Activated CD4-positive, alpha-beta T cell treated with anti-CD3 and anti-CD28 coated beads for 36 hours (primary cell): ENCODE measurements around the gene DDX4. TPM values are rescaled to one million over a fixed set of nuclear protein-coding genes. Genes with fewer than 3 reads are reported as not detected.
"Not testable (repeated sequence)": the region's sequence is repeated elsewhere in the genome, so short reads cannot be mapped to it uniquely, and the experiment has no call there.

ENCODE experiments used
- ATAC-seq: fragments of 200-7000 bp; cut with Tn5 transposase; one replicate; pipeline ENCODE4 v1.10.0; 2021; ENCODE audit warnings: mild to moderate bottlenecking, moderate library complexity
- CTCF ChIA-PET: fragments of 350-600 bp; sonication (Branson Sonifier 250); formaldehyde crosslinking; loops from one replicate; lab custom pipeline; 2021; ENCODE audit warnings: antibody characterized with exemption; lab: Charles Lee
- POLR2A ChIA-PET: fragments of 350-600 bp; sonication (Branson Sonifier 250); formaldehyde crosslinking; loops from one replicate; lab custom pipeline; 2021; ENCODE audit warnings: antibody characterized with exemption, inconsistent platforms; lab: Charles Lee
- DNase-seq: peaks from one replicate; pipeline ENCODE4 v3.0.0-alpha.2; 2020
- H3K27ac Mint-ChIP-seq: one replicate; pipeline ENCODE4 v1.8.0; 2021; ENCODE audit warnings: mixed read lengths
- H3K27me3 Mint-ChIP-seq: one replicate; pipeline ENCODE4 v1.8.0; 2021; ENCODE audit warnings: mixed read lengths
- H3K36me3 Mint-ChIP-seq: one replicate; pipeline ENCODE4 v1.8.0; 2021; ENCODE audit warnings: low read depth, mixed read lengths
- H3K4me1 Mint-ChIP-seq: one replicate; pipeline ENCODE4 v1.8.0; 2021; ENCODE audit warnings: mixed read lengths
- H3K4me3 Mint-ChIP-seq: one replicate; pipeline ENCODE4 v1.8.0; 2021; ENCODE audit warnings: mild to moderate bottlenecking, moderate library complexity, mixed read lengths
- H3K9me3 Mint-ChIP-seq: one replicate; pipeline ENCODE4 v1.8.0; 2021; ENCODE audit warnings: low read depth, mixed read lengths
- intact Hi-C, 2 experiments: fragments of 100-400 bp; cut with DNase I in 1 of 2; cut with micrococcal nuclease in 1 of 2; formaldehyde crosslinking; loops; one replicate each; pipeline versions ENCODE4 v1.14.2 to v1.15.1; 2022 to 2024; cut with DNase I, micrococcal nuclease
- total RNA-seq, 2 experiments: library from RNA; stranded (reverse); gene quantifications; one replicate each; pipeline ENCODE4 v1.2.3, GENCODE V29; 2021

DDX4 gene
- total RNA-seq: not detected

DNA sequence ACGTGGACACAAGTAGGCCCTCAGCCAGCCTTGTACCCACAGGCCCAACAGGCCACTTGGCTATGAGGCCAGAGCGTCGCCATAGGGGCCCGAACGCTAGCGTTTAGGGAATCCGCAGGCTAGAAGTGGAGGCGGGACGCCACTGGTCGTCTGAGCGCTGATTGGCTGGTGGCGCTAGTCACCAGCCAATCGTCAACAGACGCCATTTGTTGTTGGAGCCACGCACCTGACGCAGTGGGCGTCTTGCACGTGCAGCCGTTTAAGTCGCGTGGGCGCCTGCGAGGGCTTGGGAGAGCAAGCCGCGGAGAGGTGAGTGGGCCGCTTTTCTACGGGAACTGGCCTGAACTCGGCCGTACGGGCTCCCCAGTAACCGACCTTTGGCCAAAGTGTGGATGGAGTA is at the start of gene DDX4:
Gene DDX4 (plus strand): TSS at position 269 of the 400 bp plus-strand sequence. CDS start 903 bp downstream, outside the sequence.
- no peak within 1 kb of the TSS for H3K4me3 Mint-ChIP-seq
- no peak within 1 kb of the TSS for H3K27ac Mint-ChIP-seq
- DNase-seq (no peak), ATAC-seq (no peak)
- H3K4me1 Mint-ChIP-seq: no peaks in the 10 kb centered on the region
- H3K36me3 Mint-ChIP-seq: no peaks in the 10 kb centered on the region
- H3K9me3 Mint-ChIP-seq: no peaks in the 10 kb centered on the region
- POLR2A ChIA-PET: no interaction called here
- H3K27me3 Mint-ChIP-seq: peaks cover 2% of the 10 kb centered on the region
- intact Hi-C loops: no loop called here
- CTCF ChIA-PET: no interaction called here

DNA sequence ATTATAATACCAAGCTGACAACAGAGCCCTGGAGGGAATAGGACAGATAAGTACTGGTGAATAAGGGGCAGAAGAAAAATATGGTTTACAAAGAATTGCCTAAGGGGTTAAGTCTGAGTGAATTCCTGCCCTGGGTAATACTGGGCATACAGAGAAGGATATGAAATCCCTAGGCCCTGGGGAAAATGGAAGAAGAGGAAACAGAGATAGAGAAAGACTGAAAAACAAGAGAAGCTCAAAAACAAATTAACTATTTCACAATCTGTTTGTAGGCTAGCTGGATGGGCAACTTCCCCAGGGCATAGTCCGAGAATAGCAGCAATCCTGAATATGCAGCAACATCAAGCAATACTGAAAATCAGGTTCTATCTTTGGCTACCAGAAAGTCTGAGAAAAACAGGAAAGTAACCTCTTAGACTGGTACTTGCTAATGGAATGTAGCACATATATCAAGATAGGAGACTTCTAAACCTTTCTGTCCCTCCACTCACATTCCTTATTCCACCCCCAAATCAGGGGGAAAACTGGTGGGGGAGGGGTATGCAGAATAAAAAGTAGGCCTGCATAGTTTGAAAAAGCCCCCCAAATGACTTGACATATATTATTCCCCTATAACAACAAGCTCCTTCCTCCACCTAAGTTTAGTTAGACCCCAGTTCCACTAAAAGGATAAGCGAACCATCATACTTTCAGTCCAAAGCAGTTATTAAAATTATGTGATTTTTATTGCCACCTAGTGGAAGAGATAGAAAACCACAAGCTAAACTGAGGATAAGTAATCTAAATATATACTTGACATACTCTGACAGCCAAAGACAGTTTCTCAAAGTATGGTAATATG is 46.4 kb upstream of the DDX4 start:
- no peak for DNase-seq
- no peaks in the 10 kb centered on the region for H3K27me3 Mint-ChIP-seq
- ChIA-PET POLR2A (no interaction called here), CTCF (interaction anchor here (0.5 to 2.4 kb wide), 44 partner anchors 8 to 542 kb away, joined by 3 to 32 read pairs (median 4); partner anchors contain the start of genes ANKRD55, CDC20B, DHX29 and MTREX)
- H3K9me3 Mint-ChIP-seq: no peaks in the 10 kb centered on the region
- H3K4me1 Mint-ChIP-seq: no peaks in the 10 kb centered on the region
- intact Hi-C loops: loop anchor here (1.0 to 10.0 kb wide), 10 partner anchors 154 to 519 kb away; partner anchors contain the start of genes CDC20B (in 1 of the 2) and PLPP1 (in 1 of the 2)
- H3K4me3 Mint-ChIP-seq: no peak overlapping the region
- H3K36me3 Mint-ChIP-seq: peaks cover 6% of the 10 kb centered on the region
- peak; percentile 36 for ATAC-seq
- H3K27ac Mint-ChIP-seq: no peak overlapping the region

DNA sequence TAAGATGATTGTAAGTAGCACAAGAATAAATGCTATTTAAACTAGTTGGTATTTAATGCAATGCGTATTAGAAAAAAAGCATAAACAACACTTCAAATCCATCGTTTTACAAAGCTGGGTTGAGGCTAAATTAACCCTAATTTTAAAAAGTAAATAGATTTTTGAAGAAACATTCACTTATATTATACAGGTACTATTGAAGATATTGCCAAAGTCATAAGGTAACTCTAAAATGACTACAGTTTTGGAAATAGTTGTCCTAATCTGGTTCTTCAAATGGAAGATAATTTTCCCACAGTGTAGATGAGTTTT is 45.8 kb upstream of the DDX4 start:
- POLR2A ChIA-PET: no interaction called here
- ATAC-seq (no peak), DNase-seq (no peak)
- CTCF ChIA-PET: interaction anchor here (0.6 to 2.4 kb wide), 43 partner anchors 9 to 541 kb away, joined by 3 to 32 read pairs (median 4); partner anchors contain the start of genes ANKRD55, CDC20B, DHX29 and MTREX
- Mint-ChIP-seq H3K4me3 (no peak overlapping the region), H3K4me1 (no peaks in the 10 kb centered on the region), H3K27ac (no peak overlapping the region), H3K9me3 (no peaks in the 10 kb centered on the region), H3K27me3 (no peaks in the 10 kb centered on the region), H3K36me3 (peaks cover 4% of the 10 kb centered on the region)
- intact Hi-C loops: loop anchor here (1.0 to 10.0 kb wide), 9 partner anchors 155 to 520 kb away; partner anchors contain the start of genes CDC20B (in 1 of the 2) and PLPP1 (in 1 of the 2)

- no peak for DNase-seq
- CTCF ChIA-PET: interaction anchor here (0.6 to 2.4 kb wide), 39 partner anchors 9 to 541 kb away, joined by 3 to 32 read pairs (median 4); partner anchors contain the start of genes ANKRD55, CDC20B, DHX29 and MTREX
These were observed 45.4 kb upstream of the DDX4 start for GRCh38 chr5:55692509-55692908.

DNA sequence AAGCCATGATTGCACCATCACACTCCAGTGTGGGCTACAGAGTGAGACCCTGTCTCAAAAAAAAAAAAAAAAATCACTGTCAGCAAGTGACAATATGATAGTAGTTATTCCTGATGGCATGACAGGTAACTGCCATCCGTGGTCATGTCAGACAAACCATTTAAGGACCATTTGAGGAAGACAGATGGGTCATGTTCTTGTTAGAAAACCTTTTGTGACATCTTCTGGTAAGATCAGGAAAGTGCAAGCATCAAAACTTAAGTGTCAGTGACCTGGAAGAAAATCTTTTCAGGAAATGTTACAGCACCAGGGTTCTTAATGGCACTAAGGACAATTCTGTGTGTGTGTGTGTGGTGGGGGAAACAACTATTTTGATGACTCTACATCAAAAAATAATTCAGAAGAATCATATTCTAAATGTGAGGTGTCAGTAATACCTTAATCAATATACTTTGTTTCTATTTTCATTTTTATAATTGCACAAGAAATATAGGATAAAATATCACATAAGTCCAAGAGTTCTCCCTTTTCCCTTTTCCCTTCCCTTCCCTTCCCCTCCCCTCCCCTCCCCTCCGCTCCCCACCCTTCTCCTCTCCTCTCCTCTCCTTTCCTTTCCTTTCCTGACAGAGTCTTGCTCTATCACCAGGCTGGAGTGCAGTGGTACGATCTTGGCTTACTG is 43.6 kb upstream of the DDX4 start:
- ATAC-seq (peak; percentile 47), DNase-seq (no peak)
- Mint-ChIP-seq H3K9me3 (no peaks in the 10 kb centered on the region), H3K27ac (no peak overlapping the region), H3K4me1 (peaks cover 2% of the 10 kb centered on the region), H3K27me3 (no peaks in the 10 kb centered on the region), H3K36me3 (peaks cover 4% of the 10 kb centered on the region), H3K4me3 (no peak overlapping the region)
- intact Hi-C loops: loop anchor here (5.0 to 10.0 kb wide), 4 partner anchors 157 to 507 kb away; partner anchors contain the start of gene PLPP1 (in 1 of the 2)
- ChIA-PET POLR2A (no interaction called here), CTCF (no interaction called here)

More at GRCh38 chr5:55692509-55692908, 45.4 kb upstream of the DDX4 start:
- peaks cover 6% of the 10 kb centered on the region for H3K36me3 Mint-ChIP-seq
- ATAC-seq: no peak
- H3K27ac Mint-ChIP-seq: no peak overlapping the region
- H3K27me3 Mint-ChIP-seq: no peaks in the 10 kb centered on the region
- no peak overlapping the region for H3K4me3 Mint-ChIP-seq
- H3K4me1 Mint-ChIP-seq: no peaks in the 10 kb centered on the region
- intact Hi-C loops: loop anchor here (1.0 to 10.0 kb wide), 9 partner anchors 155 to 520 kb away; partner anchors contain the start of genes CDC20B (in 1 of the 2) and PLPP1 (in 1 of the 2)
- POLR2A ChIA-PET: no interaction called here
- H3K9me3 Mint-ChIP-seq: no peaks in the 10 kb centered on the region

- H3K36me3 Mint-ChIP-seq, POLR2A ChIA-PET, ATAC-seq, CTCF ChIA-PET, DNase-seq, H3K9me3 Mint-ChIP-seq, H3K4me3 Mint-ChIP-seq, H3K27me3 Mint-ChIP-seq, H3K27ac Mint-ChIP-seq, H3K4me1 Mint-ChIP-seq: not testable (repeated sequence)
- intact Hi-C loops: loop anchor here in 1 of 2 experiments (10.0 kb wide), 1 partner anchor 162 kb away; the partner anchor contains the start of gene PLPP1
These were observed 41.2 kb upstream of the DDX4 start for GRCh38 chr5:55696704-55697103.

GRCh38 chr5:55699041-55699688 is 38.7 kb upstream of the DDX4 start:
- Mint-ChIP-seq H3K9me3 (no peaks in the 10 kb centered on the region), H3K27me3 (no peaks in the 10 kb centered on the region), H3K4me1 (peaks cover 10% of the 10 kb centered on the region), H3K36me3 (peaks cover 8% of the 10 kb centered on the region), H3K4me3 (no peak overlapping the region), H3K27ac (no peak overlapping the region)
- CTCF ChIA-PET: interaction anchor here (1.4 kb wide), 2 partner anchors 9 to 10 kb away, joined by 3 to 8 read pairs; no protein-coding TSS in a partner anchor
- DNase-seq (no peak), ATAC-seq (no peak)
- POLR2A ChIA-PET: no interaction called here
- intact Hi-C loops: loop anchor here in 1 of 2 experiments (10.0 kb wide), 1 partner anchor 164 kb away; the partner anchor contains the start of gene PLPP1

DNA sequence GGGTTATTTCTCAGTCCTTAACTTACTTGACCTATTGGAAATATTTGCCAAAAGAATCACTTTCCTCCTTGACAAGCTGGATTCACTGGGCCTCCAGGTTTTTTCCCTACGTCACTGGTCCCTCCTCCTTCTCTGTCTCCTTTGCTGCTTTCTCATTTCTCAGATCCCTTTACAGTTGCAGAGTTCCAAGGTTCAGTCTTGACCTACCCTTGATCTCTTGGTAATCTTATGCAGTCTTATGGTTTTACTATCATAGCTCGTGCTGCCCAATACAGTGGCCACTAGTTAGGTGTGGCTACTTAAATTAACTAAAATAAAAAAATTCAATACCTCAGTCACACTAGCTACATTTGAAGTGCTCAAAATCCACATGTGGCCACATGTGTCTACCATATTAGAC is 37.1 kb upstream of the DDX4 start:
- no peaks in the 10 kb centered on the region for H3K9me3 Mint-ChIP-seq
- intact Hi-C loops: no loop called here
- POLR2A ChIA-PET: no interaction called here
- no peaks in the 10 kb centered on the region for H3K27me3 Mint-ChIP-seq
- ATAC-seq: no peak
- no peak for DNase-seq
- H3K36me3 Mint-ChIP-seq: peaks cover 7% of the 10 kb centered on the region
- peaks cover 11% of the 10 kb centered on the region for H3K4me1 Mint-ChIP-seq
- no peak overlapping the region for H3K4me3 Mint-ChIP-seq
- CTCF ChIA-PET: interaction anchor here (0.7 to 1.5 kb wide), 6 partner anchors 9 to 358 kb away, joined by 3 to 20 read pairs (median 4); no protein-coding TSS in a partner anchor
- H3K27ac Mint-ChIP-seq: no peak overlapping the region

DNA sequence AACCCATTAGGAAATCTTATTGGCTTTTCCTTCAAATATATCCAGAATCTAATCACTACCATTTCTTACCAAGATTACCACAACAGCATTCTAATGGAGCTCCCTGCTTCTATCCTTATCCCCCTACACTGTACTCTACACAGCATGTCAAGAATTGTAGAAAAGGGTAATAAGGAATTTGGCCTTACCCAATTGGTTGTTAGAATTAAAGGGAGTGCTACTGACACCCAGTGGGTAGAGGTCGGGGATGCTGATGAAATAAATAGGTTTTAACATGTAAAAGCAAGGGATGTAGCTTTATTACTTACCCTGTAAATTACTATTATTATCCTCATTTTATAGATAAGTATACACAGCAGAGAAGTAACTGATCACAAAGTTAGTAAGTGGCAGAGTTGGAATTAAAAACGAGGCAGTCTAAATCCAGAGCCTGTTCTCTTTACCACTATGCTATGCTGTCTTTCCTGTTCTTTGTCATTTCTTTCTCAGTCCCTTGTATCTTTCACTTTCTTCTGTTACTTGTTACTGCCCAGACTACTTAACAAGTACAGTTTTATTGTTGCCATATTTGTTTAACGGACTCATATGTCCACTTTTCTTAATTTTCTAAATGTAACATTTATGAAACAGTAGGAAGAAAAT is 36.3 kb upstream of the DDX4 start:
- intact Hi-C loops: no loop called here
- DNase-seq (no peak), ATAC-seq (no peak)
- POLR2A ChIA-PET: no interaction called here
- H3K36me3 Mint-ChIP-seq: peaks cover 7% of the 10 kb centered on the region
- H3K4me3 Mint-ChIP-seq: no peak overlapping the region
- no peak overlapping the region for H3K27ac Mint-ChIP-seq
- no peaks in the 10 kb centered on the region for H3K9me3 Mint-ChIP-seq
- H3K27me3 Mint-ChIP-seq: no peaks in the 10 kb centered on the region
- H3K4me1 Mint-ChIP-seq: peaks cover 16% of the 10 kb centered on the region
- CTCF ChIA-PET: interaction anchor here (0.7 to 1.5 kb wide), 8 partner anchors 10 to 358 kb away, joined by 3 to 20 read pairs (median 4); no protein-coding TSS in a partner anchor

GRCh38 chr5:55702598-55703345 is 35.1 kb upstream of the DDX4 start:
- Mint-ChIP-seq H3K27me3 (no peaks in the 10 kb centered on the region), H3K27ac (no peak overlapping the region), H3K36me3 (peaks cover 9% of the 10 kb centered on the region), H3K9me3 (no peaks in the 10 kb centered on the region), H3K4me3 (no peak overlapping the region), H3K4me1 (peaks cover 16% of the 10 kb centered on the region)
- intact Hi-C loops: no loop called here
- DNase-seq: no peak
- no peak for ATAC-seq
- ChIA-PET CTCF (interaction anchor here (0.7 to 1.6 kb wide), 4 partner anchors 141 to 358 kb away, joined by 3 to 5 read pairs (median 4); no protein-coding TSS in a partner anchor), POLR2A (no interaction called here)
